Measurements from ENCODE around the gene HSPBP1.

GRCh38 chr19:55300886-55301458 lies 21.1 kb upstream of the HSPBP1 start:
- TF ChIP-seq PATZ1 (CRISPR knock-in tag; IDR thresholded peaks at IDR 0.05; ENCODE audit: borderline replicate concordance) (no peak), TSHZ2 (CRISPR knock-in tag; IDR thresholded peaks at IDR 0.05) (no peak), GLIS3 (CRISPR knock-in tag; IDR thresholded peaks at IDR 0.05) (no peak), TCF4 (CRISPR knock-in tag; IDR thresholded peaks at IDR 0.05; ENCODE audit: borderline replicate concordance) (no peak)

Data from SK-N-SH treated with all-trans-retinoic acid at 6 μM for 48 hours (cell line).